ENCODE measurements around the gene OSBP.
"Not testable (repeated sequence)": the region's sequence is repeated elsewhere in the genome, so short reads cannot be mapped to it uniquely, and the experiment has no call there.

Gene OSBP

DNA sequence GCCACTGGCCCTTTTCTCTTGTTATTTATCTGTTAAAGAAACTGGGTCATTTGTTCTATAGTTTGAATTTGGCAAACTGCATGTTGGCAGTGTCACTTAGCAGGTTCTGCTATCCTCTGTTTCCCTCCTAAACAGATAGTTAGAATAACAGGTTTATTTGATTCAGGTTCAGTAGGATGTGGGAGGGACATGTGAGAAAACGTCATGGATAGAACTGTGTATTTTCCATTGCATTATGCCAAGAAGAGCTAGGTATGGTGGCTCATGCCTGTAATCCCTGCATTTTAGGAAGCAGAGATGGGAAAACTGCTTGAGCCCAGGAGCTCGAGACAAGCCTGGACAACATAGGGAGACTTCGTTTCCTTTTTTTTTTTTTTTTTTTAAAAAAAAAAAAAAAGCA is 29.0 kb upstream of the OSBP start:
- DNase-seq (ENCODE audit: low read depth) = no peak
- TF ChIP-seq, protein P1, sequence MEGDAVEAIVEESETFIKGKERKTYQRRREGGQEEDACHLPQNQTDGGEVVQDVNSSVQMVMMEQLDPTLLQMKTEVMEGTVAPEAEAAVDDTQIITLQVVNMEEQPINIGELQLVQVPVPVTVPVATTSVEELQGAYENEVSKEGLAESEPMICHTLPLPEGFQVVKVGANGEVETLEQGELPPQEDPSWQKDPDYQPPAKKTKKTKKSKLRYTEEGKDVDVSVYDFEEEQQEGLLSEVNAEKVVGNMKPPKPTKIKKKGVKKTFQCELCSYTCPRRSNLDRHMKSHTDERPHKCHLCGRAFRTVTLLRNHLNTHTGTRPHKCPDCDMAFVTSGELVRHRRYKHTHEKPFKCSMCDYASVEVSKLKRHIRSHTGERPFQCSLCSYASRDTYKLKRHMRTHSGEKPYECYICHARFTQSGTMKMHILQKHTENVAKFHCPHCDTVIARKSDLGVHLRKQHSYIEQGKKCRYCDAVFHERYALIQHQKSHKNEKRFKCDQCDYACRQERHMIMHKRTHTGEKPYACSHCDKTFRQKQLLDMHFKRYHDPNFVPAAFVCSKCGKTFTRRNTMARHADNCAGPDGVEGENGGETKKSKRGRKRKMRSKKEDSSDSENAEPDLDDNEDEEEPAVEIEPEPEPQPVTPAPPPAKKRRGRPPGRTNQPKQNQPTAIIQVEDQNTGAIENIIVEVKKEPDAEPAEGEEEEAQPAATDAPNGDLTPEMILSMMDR (IDR thresholded peaks at IDR 0.05; ENCODE audit: insufficient read depth, low read depth, low read length, missing control alignments) = no peak
- no peak overlapping the region for H3K4me3 ChIP-seq (ENCODE audit: low read depth, low read length)

DNA sequence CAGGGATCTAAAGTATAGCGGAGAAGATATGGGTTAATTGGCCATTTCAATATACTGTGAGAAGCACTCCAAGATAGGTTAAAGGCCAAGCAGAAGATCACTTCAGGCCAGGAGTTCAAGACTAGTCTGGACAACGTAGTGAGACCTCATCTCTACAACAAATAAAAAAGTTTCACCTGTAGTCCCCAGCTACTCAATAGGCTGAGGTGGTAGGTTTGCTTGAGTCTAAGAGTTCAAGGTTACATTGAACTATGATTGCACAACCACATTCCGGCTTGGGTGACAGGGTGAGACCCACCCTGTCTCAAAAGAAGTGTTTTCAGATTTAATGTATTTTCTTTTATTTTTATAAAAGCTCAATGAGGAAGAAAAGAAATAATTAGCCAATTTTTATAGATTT is 27.8 kb upstream of the OSBP start:
- TF ChIP-seq, protein P1 (IDR thresholded peaks at IDR 0.05; ENCODE audit: insufficient read depth, low read depth, low read length, missing control alignments) = no peak
- DNase-seq (ENCODE audit: low read depth) = no peak
- H3K4me3 ChIP-seq (ENCODE audit: low read depth, low read length) = no peak overlapping the region

DNA sequence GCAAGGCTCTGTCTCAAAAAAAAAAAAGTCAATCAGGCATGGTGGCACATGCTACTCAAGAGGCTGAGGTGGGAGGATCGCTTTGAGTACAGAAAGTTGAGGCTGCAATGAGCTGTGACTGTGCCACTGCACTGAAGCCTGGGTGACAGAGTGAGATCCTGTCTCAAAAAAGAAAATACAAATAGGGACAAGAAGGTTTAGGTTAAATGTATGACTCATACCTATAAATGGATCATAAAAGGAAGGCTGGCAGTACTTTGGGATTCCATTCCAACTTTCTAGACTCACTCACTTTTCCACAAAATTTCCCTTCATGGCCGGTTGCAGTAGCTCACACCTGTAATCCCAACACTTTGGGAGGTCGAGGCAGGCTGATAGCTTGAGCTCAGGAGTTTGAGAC is 25.6 kb upstream of the OSBP start:
- TF ChIP-seq, protein P1 (IDR thresholded peaks at IDR 0.05; ENCODE audit: insufficient read depth, low read depth, low read length, missing control alignments) = no peak
- no peak overlapping the region for H3K4me3 ChIP-seq (ENCODE audit: low read depth, low read length)
- no peak for DNase-seq (ENCODE audit: low read depth)

DNA sequence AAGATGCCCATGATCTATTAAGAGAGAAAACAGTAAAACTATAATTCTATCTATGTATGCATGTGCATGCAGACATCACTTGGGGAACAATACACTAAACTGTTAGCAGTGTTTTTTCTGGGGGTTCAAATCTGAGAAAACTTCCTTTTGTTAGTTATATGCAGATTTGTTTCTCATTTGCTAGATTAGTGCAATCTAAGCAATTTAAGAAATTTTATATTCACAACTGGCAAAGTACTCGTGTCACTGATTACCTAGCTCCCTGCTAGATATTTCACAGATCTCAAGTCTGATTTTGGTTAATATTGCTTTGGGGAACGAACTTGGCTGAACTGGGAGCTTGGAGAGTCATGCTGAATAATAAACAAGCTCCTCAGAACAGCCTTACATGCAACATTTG is 14.9 kb upstream of the OSBP start:
- H3K4me3 ChIP-seq (ENCODE audit: low read depth, low read length) = no peak overlapping the region
- TF ChIP-seq, protein P1 (IDR thresholded peaks at IDR 0.05; ENCODE audit: insufficient read depth, low read depth, low read length, missing control alignments) = no peak
- DNase-seq (ENCODE audit: low read depth) = no peak

DNA sequence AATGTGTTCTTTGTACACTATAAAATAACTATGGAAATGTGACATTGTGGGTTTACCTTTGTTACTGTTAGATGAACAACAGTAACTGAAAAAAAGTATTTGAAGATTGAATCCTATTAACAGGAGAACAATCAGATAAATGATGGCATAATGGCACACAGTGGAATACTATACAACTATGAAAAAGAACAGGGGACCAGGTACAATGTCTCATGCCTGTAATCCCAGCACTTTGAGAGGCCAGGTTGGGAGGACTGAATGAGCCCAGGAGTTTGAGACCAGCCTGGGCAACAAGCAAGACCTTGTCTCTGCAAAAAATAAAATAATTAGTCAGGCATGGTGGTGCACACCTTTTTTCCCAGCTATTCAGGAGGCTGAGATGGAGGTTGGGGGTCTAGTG is 14.4 kb upstream of the OSBP start:
- no peak overlapping the region for H3K4me3 ChIP-seq (ENCODE audit: low read depth, low read length)
- TF ChIP-seq, protein P1 (IDR thresholded peaks at IDR 0.05; ENCODE audit: insufficient read depth, low read depth, low read length, missing control alignments) = no peak
- no peak for DNase-seq (ENCODE audit: low read depth)

DNA sequence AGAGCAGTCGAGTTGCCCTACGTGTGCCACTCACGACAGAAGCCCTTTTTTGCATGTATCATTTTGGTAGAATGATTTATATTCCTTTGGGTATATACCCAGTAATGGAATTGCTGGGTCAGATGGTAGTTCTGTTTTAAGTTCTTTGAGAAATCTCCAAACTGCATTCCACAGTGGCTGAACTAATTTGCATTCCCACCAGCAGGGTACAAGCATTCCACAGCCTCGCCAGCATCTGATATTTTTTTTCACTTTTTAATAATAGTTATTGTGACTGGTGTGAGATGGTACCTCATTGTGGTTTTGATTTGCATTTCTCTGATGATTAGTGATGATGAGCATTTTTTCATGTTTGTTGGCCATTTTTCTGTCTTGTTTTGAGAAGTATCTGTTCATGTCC is 11.4 kb upstream of the OSBP start:
- not testable (repeated sequence) for H3K4me3 ChIP-seq (ENCODE audit: low read depth, low read length); DNase-seq (ENCODE audit: low read depth)

DNA sequence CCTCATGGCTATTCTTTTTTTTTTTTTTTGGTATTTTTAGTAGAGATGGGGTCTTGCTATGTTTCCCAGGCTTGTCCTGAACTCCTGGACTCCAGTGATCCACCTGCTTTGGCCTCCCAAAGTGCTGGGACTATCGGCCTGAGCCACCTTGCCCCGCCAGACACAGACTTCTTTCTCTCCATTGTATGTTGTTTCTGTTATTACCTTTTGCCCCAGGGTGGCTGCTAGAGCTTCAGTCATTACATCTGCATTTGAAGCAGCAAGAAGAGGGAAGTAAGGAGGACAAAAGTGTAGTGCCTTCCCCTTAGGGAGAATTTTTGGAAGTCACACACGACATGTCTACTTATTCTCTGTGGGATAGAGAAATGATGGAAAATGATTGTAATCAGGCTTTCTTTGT is 10.1 kb upstream of the OSBP start:
- no peak for DNase-seq (ENCODE audit: low read depth)
- no peak overlapping the region for H3K4me3 ChIP-seq (ENCODE audit: low read depth, low read length)
- TF ChIP-seq, protein P1 (IDR thresholded peaks at IDR 0.05; ENCODE audit: insufficient read depth, low read depth, low read length, missing control alignments) = no peak

DNA sequence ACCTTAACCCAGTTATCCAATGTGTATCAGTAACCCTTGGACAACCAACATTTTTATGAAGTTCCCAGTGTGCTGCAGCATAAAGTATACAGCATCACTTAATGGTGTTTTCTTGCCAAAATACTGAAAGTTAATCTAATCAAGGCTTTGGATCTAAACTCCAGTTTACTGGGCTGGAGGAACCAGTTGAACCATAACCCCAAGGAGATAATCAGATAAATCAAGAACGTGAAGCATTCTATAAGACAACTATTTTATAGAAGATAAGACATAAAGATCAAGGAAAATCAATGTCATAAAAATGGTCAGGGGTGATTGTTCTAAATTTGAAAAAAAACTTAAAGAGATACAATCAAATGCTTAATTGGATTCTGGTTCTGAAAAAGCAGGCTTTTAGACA is 2.3 kb upstream of the OSBP start:
- DNase-seq (ENCODE audit: low read depth) = no peak
- H3K4me3 ChIP-seq (ENCODE audit: low read depth, low read length) = no peak overlapping the region
- TF ChIP-seq, protein P1 (IDR thresholded peaks at IDR 0.05; ENCODE audit: insufficient read depth, low read depth, low read length, missing control alignments) = no peak
